ENCODE measurements around the gene SRPRB.

The SRPRB gene

GRCh38 chr3:133783762-133784161 lies 21.9 kb upstream of the SRPRB start:
- TF ChIP-seq EZH2phosphoT487 (IDR thresholded peaks at IDR 0.05; ENCODE audit: borderline replicate concordance, low read length) (no peak), CTCF (IDR thresholded peaks at IDR 0.05; ENCODE audit: low read depth, low read length, poor library complexity, severe bottlenecking) (no peak)
- no peaks in the 10 kb centered on the region for H4K20me1 ChIP-seq (ENCODE audit: control insufficient read depth, insufficient read depth, low read depth, low read length)
- no peaks in the 10 kb centered on the region for H3K36me3 ChIP-seq (ENCODE audit: control insufficient read depth, low read length)
- H3F3A ChIP-seq (ENCODE audit: control insufficient read depth, insufficient read depth) = no peaks in the 10 kb centered on the region
- no peaks in the 10 kb centered on the region for H3K9me3 ChIP-seq (ENCODE audit: control insufficient read depth, insufficient read depth, low read length)
- H3K79me2 ChIP-seq (ENCODE audit: control insufficient read depth, low read length) = no peaks in the 10 kb centered on the region
- no peak overlapping the region for H3K27ac ChIP-seq (ENCODE audit: low read depth, low read length)
- no peaks in the 10 kb centered on the region for H3K9me2 ChIP-seq (replicated peaks; ENCODE audit: control insufficient read depth, low read length)
- no peaks in the 10 kb centered on the region for H3K27me3 ChIP-seq (ENCODE audit: control insufficient read depth, low read length)
- no peaks in the 10 kb centered on the region for H3K4me1 ChIP-seq (ENCODE audit: control insufficient read depth, low read length)
- H3K4me3 ChIP-seq (ENCODE audit: low read length) = no peak overlapping the region
- no peak overlapping the region for H3K4me2 ChIP-seq (ENCODE audit: low read length)

- no peaks in the 10 kb centered on the region for H3K9me2 ChIP-seq (replicated peaks; ENCODE audit: control insufficient read depth, low read length)
- no peaks in the 10 kb centered on the region for H3K4me1 ChIP-seq (ENCODE audit: control insufficient read depth, low read length)
- no peaks in the 10 kb centered on the region for H3K27me3 ChIP-seq (ENCODE audit: control insufficient read depth, low read length)
- H3K4me3 ChIP-seq (ENCODE audit: low read length) = no peak overlapping the region
- H3F3A ChIP-seq (ENCODE audit: control insufficient read depth, insufficient read depth) = no peaks in the 10 kb centered on the region
- no peaks in the 10 kb centered on the region for H3K36me3 ChIP-seq (ENCODE audit: control insufficient read depth, low read length)
- TF ChIP-seq CTCF (IDR thresholded peaks at IDR 0.05; ENCODE audit: low read depth, low read length, poor library complexity, severe bottlenecking) = no peak
- TF ChIP-seq EZH2phosphoT487 (IDR thresholded peaks at IDR 0.05; ENCODE audit: borderline replicate concordance, low read length) = no peak
- no peaks in the 10 kb centered on the region for H3K79me2 ChIP-seq (ENCODE audit: control insufficient read depth, low read length)
- H3K4me2 ChIP-seq (ENCODE audit: low read length) = no peak overlapping the region
- no peak overlapping the region for H3K27ac ChIP-seq (ENCODE audit: low read depth, low read length)
- no peaks in the 10 kb centered on the region for H4K20me1 ChIP-seq (ENCODE audit: control insufficient read depth, insufficient read depth, low read depth, low read length)
- peaks cover 7% of the 10 kb centered on the region for H3K9me3 ChIP-seq (ENCODE audit: control insufficient read depth, insufficient read depth, low read length)
These were observed 17.6 kb upstream of the SRPRB start for GRCh38 chr3:133788024-133788423.

DNA sequence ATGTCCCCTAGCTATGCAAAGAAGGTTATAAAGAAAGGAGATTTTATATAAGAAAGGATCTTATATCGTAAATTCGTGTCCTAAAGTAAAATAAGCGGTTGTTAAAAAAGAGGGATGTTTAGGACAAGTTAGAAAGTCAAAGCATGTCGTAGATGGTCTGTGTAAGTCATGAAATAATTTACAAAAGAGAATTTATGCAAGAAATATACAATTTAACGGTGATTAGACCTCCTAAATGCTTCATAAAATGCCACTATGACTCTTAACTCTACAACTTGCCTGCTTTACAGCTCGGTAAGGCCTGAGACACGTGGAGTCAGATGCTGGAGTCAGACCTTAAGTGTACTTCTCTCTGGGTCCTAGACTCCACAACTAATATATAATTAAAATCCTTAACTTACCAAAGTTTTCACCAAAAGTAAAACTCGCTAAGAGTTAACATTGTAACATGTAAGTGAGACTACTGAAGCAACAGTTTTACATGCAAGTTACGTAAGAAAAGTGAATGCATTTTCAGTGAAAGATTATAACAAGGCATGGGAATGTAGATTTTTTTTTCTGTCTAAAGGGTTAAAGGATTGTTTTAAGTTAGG lies 13.3 kb upstream of the SRPRB start:
- Histone ChIP-seq H3F3A (ENCODE audit: control insufficient read depth, insufficient read depth) (no peaks in the 10 kb centered on the region), H3K4me2 (ENCODE audit: low read length) (no peak overlapping the region), H3K27me3 (ENCODE audit: control insufficient read depth, low read length) (no peaks in the 10 kb centered on the region), H3K36me3 (ENCODE audit: control insufficient read depth, low read length) (no peaks in the 10 kb centered on the region), H3K79me2 (ENCODE audit: control insufficient read depth, low read length) (no peaks in the 10 kb centered on the region), H3K9me2 (replicated peaks; ENCODE audit: control insufficient read depth, low read length) (no peaks in the 10 kb centered on the region), H3K4me1 (ENCODE audit: control insufficient read depth, low read length) (no peaks in the 10 kb centered on the region), H4K20me1 (ENCODE audit: control insufficient read depth, insufficient read depth, low read depth, low read length) (no peaks in the 10 kb centered on the region), H3K27ac (ENCODE audit: low read depth, low read length) (no peak overlapping the region), H3K9me3 (ENCODE audit: control insufficient read depth, insufficient read depth, low read length) (peaks cover 7% of the 10 kb centered on the region), H3K4me3 (ENCODE audit: low read length) (no peak overlapping the region)
- no peak for TF ChIP-seq CTCF (IDR thresholded peaks at IDR 0.05; ENCODE audit: low read depth, low read length, poor library complexity, severe bottlenecking)
